Pericardium fibroblast (primary cell): ENCODE measurements around the gene RBM18. TPM values are rescaled to one million over a fixed set of nuclear protein-coding genes. Genes with fewer than 3 reads are reported as not detected.

Experiments used
- total RNA-seq: library from RNA; depleted of rRNA; stranded (reverse); fragments of >200 nt; gene quantifications from 2 replicates; pipeline ENCODE4 v1.2.3, GENCODE V29; 2015

Gene RBM18, protein sequence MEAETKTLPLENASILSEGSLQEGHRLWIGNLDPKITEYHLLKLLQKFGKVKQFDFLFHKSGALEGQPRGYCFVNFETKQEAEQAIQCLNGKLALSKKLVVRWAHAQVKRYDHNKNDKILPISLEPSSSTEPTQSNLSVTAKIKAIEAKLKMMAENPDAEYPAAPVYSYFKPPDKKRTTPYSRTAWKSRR
- 9.2 and 10.2 TPM in 2 replicates for total RNA-seq

DNA sequence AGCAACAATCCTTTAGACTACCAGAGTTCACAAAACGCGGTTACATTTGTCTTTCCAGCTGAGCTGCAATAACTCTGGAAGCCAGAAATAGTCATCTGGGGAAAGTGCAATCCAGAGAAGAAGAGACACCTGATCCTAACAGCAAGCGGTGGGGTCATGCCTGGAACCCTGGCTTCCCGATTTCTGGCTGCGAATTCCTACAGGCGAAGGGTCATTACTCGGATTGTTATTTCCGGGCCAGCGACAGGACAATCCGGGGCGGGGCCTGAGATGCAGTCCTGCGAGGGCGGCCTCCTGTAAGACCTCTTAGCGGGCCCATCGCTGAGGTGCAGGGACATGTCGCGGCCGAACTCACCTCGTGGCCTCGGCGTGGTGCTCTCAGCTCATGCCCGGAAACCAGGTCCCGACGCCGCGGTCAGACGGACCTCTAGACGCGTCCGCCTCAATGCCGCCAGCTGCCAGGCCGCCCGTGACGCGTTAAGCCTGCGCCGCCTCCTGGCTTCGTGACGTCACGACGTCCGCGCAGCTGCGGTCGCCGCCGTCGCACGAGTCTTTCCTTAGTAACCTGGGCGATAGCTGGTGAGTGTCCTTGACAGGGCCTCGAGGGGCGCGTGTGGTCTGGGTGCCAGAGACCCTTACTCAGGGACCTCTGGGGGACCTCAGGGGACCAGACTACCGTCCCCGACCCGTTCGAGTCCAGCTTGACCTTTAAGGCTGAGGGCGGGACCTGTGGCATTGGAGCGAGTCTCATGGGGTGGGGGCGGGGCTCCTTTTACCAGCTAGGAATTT lies at the start of gene RBM18, which contains the start of gene MRRF:
Gene RBM18, minus strand, starts transcription at position 481 of the 789 bp plus-strand sequence. CDS start 3,348 bp downstream, outside the sequence.
Gene MRRF, plus strand, starts transcription at position 523 of the 789 bp plus-strand sequence. CDS start 6,010 bp downstream, outside the sequence.

DNA sequence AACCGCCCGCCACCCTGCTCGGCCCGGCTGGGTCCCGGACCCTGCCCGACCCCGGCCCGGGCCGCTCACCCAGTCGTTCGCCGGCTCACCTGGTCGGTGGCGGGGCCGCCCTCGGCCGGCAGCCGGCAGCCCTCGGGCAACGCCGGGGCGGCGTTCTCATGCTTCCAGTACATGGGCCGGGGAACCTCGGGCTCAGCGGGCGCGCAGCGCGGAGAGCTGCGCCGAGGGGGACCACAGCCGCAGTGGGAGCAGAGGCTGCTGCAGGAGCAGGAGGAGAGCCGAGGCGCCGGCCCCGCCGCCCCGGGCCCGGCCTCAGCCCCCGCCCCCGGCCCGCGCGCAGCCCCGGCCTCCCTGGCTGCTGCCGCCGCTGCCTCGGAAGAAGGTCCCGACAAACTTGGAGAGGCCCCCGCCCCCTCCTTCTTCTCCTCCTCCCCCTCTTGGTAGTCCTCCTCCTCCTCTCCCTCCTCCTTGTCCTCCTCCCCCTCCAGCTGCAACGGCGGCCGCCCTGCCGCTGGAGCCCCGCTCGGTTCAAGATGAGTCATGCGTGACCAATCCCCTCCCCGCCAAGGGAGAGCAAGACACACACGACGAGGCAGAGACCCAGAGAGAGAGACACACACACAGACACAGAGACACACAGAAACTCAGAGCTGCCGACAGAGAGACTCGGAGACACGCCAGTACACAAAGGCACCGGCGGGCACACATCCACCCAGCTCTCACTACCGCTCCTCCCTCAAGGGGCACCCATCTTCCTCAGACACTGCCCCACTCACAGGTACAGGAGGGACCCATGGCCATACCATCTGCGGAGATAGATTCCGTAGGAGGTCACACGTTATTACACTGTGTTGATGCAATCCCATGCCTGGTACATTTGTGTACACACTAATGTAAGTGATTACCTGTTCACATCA lies 35.8 kb downstream of the RBM18 start, which contains the start of gene LHX6:
Gene LHX6, minus strand, starts transcription at position 390 of the 917 bp plus-strand sequence. Its CDS starts 217 bp downstream, at position 173.

Other genes starting within 250 kb of the RBM18 start
- gene TTLL11, start 171.5 kb downstream of the RBM18 start, total RNA-seq, result 5.1 and 12.1 TPM in 2 replicates
- gene NDUFA8, start 105.1 kb downstream of the RBM18 start, total RNA-seq, result 28.7 and 40.1 TPM in 2 replicates
- gene MORN5, start 104.9 kb downstream of the RBM18 start, total RNA-seq, result not detected in 2 replicates
- not detected in 2 replicates for gene LHX6, start 35.9 kb downstream of the RBM18 start, total RNA-seq
- 18.6 and 31.7 TPM in 2 replicates for gene MRRF, start within 50 bp of the RBM18 start, total RNA-seq
- 110 and 302 TPM in 2 replicates for gene PTGS1, start 106.2 kb upstream of the RBM18 start, total RNA-seq
- gene OR1J1, start 213.1 kb upstream of the RBM18 start, total RNA-seq, result not detected in 2 replicates
- not detected in 2 replicates for gene OR1J2, start 246.0 kb upstream of the RBM18 start, total RNA-seq